ENCODE data around the gene FALEC.

The FALEC gene

DNA sequence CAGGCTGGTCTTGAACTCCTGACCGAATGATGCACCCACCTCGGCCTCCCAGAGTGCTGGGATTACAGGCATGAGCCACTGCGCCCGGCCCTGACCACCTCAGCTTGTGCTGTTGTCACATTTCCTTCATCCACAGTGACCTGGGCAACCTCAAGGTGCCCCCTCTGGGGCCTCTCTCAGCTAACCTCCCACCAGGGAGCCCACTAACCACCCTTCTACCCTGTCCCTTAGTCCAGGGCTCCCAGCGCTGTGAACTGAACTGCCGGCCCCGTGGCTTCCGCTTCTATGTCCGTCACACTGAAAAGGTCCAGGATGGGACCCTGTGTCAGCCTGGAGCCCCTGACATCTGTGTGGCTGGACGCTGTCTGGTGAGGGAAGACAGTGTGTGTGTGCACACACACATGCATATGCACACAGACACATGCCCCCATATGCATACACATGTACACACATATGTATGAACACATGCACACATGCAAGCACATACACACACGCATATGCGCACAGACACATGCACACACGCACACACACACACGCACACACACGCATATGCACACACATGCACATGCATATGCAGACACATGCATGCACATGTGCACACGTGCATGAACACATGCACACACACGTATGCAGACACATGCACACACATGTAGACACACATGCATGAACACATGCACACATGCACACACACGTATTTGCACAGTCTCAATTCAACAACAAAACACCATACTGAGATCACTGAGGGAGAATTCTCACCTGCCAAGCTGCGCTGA lies 39.8 kb downstream of the FALEC start:
- H3K27ac ChIP-seq, result no peak overlapping the region
- TF ChIP-seq ZFX (IDR thresholded peaks at IDR 0.05), result no peak
- TF ChIP-seq, protein P1, sequence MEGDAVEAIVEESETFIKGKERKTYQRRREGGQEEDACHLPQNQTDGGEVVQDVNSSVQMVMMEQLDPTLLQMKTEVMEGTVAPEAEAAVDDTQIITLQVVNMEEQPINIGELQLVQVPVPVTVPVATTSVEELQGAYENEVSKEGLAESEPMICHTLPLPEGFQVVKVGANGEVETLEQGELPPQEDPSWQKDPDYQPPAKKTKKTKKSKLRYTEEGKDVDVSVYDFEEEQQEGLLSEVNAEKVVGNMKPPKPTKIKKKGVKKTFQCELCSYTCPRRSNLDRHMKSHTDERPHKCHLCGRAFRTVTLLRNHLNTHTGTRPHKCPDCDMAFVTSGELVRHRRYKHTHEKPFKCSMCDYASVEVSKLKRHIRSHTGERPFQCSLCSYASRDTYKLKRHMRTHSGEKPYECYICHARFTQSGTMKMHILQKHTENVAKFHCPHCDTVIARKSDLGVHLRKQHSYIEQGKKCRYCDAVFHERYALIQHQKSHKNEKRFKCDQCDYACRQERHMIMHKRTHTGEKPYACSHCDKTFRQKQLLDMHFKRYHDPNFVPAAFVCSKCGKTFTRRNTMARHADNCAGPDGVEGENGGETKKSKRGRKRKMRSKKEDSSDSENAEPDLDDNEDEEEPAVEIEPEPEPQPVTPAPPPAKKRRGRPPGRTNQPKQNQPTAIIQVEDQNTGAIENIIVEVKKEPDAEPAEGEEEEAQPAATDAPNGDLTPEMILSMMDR (conservative IDR thresholded peaks at IDR 0.05), result no peak

GRCh38 chr1:150555971-150556865 lies 40.7 kb downstream of the FALEC start:
- TF ChIP-seq, protein P1 (conservative IDR thresholded peaks at IDR 0.05), result no peak
- no peak for TF ChIP-seq ZFX (IDR thresholded peaks at IDR 0.05)
- no peak overlapping the region for H3K27ac ChIP-seq

DNA sequence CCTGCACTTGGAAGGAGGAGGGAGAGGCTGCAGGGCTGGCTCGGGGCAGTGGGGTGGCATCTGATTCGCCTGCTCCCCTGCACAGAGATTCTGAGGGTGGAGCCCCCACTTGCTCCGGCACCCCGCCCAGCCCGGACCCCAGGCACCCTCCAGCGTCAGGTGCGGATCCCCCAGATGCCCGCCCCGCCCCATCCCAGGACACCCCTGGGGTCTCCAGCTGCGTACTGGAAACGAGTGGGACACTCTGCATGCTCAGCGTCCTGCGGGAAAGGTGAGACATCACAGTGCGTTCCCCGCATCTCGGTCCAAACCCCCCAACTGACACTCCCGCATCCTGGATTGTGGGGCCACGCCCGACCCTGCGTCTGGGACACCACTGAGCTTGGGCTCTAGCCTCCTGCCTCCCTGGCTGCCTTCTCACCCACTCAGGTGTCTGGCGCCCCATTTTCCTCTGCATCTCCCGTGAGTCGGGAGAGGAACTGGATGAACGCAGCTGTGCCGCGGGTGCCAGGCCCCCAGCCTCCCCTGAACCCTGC lies 41.6 kb downstream of the FALEC start:
- TF ChIP-seq, protein P1 (conservative IDR thresholded peaks at IDR 0.05), result no peak
- TF ChIP-seq ZFX (IDR thresholded peaks at IDR 0.05), result no peak
- no peak overlapping the region for H3K27ac ChIP-seq

DNA sequence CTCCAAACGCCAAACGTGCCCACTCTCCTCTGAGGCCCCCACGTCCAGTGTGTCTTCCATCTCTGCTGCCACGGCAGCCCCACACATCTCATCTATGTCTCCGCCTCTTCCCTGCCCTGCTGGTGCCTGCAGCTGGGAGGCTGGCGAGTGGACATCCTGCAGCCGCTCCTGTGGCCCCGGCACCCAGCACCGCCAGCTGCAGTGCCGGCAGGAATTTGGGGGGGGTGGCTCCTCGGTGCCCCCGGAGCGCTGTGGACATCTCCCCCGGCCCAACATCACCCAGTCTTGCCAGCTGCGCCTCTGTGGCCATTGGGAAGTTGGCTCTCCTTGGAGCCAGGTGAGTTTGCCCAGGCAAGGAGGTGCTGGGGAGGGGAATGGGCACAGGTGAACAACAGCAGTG lies 42.3 kb downstream of the FALEC start:
- no peak overlapping the region for H3K27ac ChIP-seq
- TF ChIP-seq, protein P1 (conservative IDR thresholded peaks at IDR 0.05), result no peak
- no peak for TF ChIP-seq ZFX (IDR thresholded peaks at IDR 0.05)

- TF ChIP-seq, protein P1 (conservative IDR thresholded peaks at IDR 0.05), result no peak
- TF ChIP-seq ZFX (IDR thresholded peaks at IDR 0.05), result no peak
- no peak overlapping the region for H3K27ac ChIP-seq
These were observed 42.8 kb downstream of the FALEC start for GRCh38 chr1:150558303-150558704.

DNA sequence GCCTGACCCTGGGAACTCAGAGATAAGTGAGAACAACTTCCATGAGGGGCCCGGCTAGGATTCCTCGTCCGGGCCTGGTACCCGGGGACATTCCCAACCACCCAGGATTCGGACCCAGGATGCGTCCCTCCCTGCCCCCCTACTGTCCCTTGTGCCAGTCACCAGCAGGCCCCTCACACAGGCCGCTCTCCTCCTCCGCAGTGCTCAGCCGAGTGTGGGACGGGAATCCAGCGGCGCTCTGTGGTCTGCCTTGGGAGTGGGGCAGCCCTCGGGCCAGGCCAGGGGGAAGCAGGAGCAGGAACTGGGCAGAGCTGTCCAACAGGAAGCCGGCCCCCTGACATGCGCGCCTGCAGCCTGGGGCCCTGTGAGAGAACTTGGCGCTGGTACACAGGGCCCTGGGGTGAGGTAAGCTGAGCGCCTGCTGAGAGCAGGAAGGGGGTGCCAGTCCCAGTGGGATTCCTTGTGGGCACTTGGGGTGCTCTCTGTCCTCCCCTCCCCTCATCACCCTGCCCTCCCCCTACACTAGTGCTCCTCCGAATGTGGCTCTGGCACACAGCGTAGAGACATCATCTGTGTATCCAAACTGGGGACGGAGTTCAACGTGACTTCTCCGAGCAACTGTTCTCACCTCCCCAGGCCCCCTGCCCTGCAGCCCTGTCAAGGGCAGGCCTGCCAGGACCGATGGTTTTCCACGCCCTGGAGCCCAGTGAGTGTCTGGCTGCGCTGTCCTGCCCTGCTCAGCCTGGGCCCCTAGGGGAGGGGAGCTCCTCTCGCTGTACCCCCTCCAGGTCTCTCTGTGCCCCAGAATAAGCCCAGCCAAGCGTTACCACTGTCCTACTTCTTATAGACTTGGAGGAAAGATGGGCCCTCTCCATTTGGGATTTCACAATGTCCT lies 43.5 kb downstream of the FALEC start:
- no peak overlapping the region for H3K27ac ChIP-seq
- TF ChIP-seq, protein P1 (conservative IDR thresholded peaks at IDR 0.05), result no peak
- no peak for TF ChIP-seq ZFX (IDR thresholded peaks at IDR 0.05)
